HG03025 (cell line): ENCODE results near the gene TNNI3K.

ENCODE experiments used
- ATAC-seq: cut with Tn5 transposase; IDR thresholded peaks from one replicate; pipeline ENCODE4 v1.9.1; 2021; ENCODE audit warnings: mild to moderate bottlenecking, moderate library complexity; ENCODE audit not compliant: unreplicated experiment, low FRiP score

TNNI3K gene

DNA sequence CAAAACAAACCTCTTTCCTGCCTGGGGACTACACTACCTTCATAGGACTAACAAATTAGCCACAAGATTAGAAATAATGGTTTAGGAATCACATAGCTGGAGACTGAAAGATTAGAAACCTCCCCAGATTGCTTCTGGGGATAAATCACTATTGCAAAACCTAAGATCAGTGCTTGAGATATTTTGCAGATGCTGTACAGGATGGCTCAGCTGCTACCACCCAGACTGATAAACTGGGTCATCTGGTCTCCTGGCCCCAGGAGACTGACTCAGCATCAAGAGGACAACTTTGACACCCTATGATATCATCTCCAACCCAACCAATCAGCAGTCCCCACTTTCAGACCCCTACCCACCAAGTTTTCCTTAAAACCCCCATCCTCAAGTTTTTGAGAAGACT is 140.2 kb downstream of the TNNI3K start:
- ATAC-seq = no peak

DNA sequence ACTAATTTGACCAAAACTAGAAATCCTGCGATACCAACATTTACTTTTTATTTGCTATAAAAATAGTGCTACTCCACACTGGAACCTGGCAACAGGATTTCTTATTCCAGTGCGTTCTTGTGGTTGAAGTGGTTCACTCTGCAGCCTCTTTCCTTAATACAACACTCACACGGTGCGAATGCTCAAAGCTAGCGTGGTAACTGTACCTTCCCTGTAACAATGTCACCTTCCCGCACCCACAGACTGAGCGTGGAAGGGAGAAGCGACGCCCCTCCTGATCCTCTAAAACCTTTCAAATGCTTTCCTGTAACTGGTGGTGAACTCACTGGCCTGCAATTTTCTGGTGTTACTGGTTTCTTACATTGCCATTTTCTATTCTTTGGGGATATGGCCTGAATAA is 145.1 kb downstream of the TNNI3K start:
- no peak for ATAC-seq

DNA sequence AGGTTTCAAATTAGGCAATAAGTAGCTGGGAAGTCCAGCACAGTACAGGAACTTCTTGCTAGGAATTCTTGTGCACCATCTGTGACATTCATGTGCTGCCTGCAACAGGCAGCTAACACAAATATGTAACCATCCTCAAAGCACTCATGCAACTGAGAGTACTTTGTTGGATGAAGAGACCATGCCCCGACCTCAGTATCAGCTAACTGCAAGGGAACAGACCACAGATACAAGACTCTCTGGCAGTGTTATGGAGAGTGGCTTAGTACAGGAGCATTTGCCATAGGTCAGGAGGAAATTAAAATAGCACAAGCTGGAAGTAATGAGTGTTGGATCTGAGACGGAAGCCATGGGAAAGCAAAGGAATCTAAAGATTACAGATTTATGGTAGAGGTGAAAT is 153.7 kb downstream of the TNNI3K start:
- ATAC-seq = no peak

DNA sequence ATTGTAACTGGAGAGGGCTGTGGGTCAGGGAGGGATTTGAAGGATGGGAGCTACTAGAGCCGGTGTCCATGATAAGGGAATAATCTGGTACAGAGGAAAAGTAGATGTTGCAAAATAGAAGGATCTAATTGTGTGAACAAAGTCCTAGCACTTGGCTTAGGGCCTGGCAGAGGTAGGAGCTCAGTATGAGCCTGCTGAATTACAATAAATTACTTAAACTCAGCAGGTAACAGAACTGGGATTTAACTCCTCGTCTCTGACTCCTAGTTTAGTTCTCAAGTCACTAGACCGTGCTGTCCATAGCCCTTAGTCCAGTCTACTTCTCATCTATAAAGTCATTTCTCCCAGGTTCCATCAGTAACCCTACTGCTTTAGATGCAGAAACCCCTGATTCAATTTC is 157.0 kb downstream of the TNNI3K start:
- no peak for ATAC-seq

DNA sequence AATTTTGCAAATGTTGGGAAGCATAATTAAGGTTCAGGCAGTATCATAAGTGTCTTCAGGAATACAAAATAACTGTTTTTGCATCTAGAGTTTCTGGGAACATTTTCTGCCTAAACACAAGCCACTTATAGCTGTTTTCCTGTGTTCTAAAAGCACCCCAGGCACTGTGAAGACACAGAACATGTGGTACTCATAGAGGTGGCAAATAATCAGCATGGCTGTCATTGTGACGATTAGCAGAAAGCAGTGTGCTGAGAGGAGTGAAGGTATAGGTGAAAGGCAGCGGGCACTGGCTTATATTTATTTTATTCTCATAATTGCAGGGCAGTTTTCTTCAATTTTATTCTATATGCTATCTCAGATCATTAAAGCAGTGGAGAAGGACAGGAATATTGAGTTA is 157.7 kb downstream of the TNNI3K start:
- ATAC-seq = no peak

DNA sequence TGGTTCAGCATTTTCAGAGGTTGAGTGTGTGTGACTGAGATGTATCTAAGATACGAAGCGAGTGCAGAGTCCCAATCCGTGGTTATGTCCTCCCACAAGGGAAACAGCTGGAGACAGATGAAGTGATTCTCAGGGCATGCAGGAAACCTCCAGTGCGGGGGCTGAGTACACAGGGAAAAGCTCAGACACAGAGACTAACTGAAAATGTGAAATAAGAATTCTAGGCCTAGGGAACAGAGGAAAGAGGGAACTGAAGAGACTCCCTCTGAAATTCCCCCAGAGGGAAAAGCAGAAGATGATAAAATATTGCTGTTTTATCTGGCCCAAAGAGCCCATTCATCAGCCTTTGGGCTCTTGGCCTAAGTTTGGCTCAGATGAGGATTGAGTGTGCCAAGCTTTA is 160.4 kb downstream of the TNNI3K start:
- no peak for ATAC-seq

DNA sequence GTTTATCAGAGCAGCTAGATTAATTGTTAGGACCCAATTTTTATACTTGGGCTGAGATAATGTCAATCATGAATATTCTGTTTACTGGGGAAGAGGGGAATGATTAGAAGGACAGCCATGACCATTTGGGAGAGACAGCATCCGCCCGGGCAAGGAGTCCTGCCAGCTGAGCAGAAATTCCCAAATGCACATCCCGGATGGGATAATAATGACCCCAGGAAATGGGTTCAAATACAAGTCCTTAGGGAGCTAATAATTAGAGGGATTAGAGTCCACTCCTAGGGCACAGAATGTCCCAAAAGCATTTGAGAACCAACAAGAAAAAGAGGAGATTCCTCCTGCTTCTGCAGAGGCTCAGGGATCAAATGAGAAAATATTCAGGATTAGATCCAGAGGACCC is 161.3 kb downstream of the TNNI3K start:
- ATAC-seq = no peak

DNA sequence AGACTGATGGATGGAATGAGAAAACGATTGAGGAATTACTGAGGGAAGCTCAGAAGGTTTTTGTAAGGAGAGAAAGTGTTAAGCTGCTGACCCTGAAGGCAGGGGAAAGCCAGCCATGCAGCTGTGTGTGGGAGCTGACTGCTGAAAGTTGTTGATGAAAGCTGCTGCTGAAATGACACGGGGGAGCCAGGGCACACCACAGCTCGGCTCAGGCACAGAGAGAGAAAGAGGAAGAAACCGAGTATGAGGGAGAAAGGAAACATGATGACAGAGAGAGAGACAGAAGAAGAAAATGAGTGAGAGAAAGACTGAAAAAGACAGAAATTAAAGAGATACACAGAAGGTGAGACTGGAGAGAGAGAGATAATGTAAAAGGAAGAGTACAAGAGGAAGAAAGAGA is 161.7 kb downstream of the TNNI3K start:
- no peak for ATAC-seq

DNA sequence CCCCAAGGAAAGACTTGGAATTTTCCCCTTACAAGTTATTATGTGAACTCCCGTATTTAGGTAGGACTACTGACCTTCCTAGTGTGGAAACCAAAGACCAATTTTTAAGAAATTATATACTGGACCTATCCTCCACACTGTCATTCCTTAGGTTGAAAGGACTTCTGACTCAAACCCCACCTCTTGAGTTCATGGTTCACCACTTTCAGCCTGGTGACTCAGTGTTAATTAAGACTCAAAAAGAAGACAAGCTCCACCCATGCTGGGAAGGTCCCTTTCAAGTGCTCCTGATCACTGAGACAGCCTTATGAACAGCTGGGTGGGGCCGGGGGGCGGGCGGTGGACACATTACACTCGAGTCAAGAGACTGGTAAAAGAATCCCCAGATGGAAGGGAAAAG is 164.1 kb downstream of the TNNI3K start:
- ATAC-seq = no peak

DNA sequence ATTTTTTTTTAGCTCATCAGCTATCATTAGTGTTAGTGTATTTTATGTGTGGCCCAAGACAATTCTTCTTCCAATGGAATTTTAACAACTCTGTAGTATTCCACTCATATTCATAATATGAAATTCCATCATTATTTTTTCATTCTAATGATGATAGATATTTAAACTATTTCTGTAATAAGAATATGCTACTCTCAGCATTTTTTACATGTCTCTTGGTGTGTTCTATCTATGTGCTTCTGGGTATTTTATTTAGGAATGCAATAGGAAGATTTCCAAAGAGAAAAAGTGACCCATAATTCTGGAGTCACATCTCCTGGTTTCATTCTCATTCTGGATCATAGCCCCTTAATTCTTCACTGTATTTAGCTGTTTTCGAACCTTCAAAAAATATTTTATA is 167.7 kb downstream of the TNNI3K start:
- ATAC-seq = no peak

DNA sequence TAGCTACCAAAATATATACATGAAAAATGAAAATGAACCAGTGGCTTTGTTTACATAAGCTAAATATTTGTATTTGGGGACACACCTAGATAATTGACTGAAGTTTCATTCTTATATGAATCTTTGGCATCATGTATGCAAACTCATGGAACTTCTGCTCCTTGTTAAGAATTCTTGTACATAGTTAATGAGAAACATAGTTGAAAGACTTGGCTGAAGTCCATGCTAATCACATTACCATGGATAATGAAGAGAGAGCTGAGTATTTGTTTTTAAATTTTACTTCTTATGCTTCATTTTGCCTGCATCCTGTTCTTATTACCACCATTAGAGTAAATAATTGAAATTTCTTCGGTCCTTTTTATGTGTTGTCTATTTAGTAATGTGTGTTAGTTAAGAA is 168.4 kb downstream of the TNNI3K start:
- ATAC-seq = no peak

DNA sequence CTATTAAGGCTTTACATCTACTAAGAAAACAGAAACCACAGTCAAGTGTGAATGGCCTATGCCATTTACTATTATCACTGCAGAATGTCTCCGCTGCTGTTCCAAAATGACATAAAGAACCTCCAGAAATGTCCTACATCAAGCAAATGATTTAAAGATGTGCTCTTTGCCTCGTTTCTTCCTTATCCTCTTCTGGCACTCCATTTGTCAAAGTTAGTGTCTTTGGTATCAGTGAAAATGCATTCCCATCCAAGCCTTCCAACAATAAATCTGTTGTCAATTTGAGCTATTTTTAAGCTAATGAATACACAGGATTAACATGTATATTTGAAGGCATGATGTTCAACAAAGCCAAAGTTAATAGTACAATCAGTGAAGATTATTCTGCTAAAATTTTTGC is 171.6 kb downstream of the TNNI3K start:
- no peak for ATAC-seq

DNA sequence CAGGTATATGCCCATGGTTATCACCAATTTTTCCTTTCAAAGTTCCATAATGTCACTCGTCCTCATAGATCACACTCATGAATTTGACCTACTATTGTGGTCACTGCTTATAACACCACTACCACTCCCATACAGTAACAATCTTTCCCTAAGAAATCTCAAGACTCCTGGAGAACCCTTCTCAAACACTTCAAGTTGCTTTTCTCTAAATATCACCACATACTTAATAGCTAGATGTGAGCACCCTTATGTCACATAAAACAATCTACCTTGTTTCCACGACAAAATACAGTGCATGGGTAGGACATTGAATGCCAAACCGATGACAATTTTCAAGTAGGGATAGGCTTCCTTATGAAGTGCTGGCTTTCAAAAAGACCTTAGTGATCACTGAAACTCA is 172.7 kb downstream of the TNNI3K start:
- no peak for ATAC-seq

DNA sequence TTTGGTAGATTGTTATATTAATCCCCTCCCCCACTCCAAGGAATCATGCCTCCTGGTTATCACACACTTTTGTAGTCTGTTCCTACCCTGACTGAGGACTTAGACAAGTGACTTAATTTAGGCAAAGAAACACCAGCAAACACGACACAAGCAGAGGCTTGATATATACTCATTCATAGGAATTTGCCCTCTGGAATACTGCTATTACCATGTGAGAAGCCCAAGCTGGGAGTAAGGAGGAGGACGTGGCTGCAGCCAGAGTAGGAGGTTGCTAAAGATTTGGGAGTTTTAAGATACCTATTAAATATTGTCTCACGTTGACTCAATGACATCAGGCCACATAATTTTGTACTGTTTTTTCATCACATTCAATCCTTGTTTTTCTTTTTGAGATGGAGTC is 177.1 kb downstream of the TNNI3K start:
- ATAC-seq = no peak

DNA sequence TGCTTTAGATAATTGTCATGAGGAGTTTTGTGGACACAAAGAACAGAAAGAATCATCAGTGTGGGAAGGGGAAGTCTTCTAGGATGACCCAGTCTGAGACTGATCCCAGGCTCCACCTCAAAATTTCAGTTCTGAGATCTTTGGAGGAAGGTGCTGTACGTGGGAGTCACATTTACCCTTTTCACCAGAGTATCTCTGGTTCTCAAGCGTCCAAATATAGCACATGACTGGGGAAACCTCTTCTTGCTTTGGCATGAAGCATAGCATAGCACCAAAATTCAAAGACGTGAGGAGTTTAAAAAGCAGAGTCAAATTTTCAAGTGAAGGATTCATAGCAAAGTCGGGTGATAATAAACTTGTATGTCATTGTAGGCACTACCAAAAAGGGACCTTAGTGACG is 180.7 kb downstream of the TNNI3K start:
- no peak for ATAC-seq

DNA sequence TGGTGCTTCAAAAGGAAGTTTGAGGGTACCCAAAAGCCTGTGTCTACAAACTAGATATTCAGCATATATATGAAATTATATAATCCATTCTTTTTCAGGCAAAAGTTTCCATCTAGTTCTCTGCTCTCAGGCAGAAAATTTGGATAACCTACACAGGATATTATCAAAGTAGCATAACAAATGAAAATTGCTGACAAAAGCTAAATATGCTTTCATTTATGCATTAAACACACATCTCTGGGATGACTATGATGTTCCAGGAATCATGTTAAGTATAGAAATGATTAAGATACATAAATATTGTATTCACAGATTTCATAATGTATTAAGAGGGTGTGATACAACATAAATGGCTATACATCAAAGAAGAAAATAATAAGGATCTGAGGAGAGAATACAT is 184.4 kb downstream of the TNNI3K start:
- ATAC-seq = no peak

DNA sequence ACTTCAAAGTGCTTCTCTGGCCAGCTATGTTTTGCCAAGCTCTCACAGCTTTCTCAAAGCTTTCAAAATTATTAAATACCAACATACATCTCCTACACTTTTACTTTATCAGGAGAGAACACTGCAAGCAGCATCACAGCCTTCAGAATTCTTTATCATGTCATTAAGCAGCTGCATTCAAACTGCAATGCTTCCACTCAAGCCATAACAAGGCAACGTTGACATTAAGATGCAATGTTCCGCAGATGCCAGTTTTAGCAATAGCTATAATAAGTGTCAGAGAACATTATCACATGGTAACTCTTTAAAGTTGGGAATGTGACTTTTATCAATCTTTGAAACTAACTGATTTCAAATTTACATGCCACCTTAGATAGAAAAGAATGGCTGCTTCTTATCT is 185.3 kb downstream of the TNNI3K start:
- ATAC-seq = no peak

DNA sequence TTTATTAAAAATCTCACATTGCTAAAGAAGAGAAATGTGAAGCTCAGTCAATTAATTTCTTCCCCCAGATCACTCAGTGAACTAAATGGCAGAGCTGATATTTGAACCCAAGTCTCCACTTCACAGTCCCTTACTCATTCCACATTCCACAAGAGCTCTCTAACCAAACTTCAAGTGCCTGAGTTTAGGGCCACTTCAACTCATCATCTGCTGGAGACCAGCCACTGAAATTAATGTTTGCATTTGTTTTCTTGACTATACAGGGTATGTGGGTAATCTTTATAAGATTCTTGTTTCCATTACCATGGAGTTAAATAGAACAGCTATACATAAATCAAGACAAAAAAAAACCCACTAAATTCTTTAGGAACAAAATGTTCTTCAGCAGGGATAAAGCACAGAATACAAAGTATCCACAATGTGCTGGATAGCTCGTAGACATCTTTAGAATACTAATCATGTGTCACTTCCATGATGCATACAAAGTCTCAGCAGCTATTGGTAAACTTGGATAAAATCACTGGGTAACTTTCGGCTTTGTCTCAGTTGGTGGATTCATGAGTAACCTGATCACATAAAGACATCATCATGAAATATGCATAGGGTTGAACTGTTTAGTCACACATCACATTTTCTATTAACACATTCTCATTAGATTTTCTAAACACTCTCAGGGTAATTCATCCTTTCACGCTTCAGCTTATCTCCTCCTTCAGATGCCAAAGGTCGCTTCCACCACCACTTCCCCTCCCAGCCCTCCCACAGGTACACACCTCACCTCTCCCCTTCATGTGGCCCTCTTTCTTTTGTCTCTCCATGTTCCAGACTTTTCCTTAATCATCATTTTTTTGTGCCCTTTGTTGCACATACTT is 187.5 kb downstream of the TNNI3K start:
- no peak for ATAC-seq

DNA sequence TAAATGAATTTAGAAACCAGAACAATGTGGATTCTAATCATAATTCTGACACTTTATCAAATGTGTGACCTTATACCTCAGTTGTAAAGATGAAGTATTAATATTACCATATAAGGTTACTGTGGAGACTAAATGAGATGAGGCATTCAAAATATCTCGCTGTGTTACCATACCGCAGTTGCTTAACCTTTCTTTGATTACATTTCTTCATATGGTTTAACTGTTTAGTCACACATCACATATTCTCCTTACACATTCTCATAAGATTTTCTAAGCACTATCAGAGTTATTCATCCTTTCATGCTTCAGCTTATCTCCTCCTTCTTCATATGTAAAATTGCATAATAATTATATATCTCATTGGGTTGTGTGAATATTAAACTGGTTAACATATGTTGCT is 188.3 kb downstream of the TNNI3K start:
- no peak for ATAC-seq

DNA sequence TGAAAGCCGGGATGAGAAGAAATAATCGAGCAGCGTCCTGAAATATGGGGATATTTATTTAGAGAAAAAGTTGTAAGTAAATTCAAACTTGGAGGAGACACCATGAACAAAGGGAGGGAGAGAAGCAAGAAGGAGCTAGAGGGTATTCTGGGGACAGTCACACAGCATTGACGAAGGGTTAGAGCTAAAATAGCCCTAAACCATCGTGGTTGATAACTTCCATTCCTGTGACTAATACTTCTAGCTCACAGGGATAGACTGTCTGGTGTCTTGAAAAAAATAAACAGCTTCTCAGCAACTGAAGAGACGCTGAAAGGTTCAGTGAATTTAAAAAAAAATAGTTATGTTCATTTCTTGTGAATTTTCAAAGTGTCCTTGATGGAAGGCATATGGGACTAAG is 190.5 kb downstream of the TNNI3K start:
- no peak for ATAC-seq

DNA sequence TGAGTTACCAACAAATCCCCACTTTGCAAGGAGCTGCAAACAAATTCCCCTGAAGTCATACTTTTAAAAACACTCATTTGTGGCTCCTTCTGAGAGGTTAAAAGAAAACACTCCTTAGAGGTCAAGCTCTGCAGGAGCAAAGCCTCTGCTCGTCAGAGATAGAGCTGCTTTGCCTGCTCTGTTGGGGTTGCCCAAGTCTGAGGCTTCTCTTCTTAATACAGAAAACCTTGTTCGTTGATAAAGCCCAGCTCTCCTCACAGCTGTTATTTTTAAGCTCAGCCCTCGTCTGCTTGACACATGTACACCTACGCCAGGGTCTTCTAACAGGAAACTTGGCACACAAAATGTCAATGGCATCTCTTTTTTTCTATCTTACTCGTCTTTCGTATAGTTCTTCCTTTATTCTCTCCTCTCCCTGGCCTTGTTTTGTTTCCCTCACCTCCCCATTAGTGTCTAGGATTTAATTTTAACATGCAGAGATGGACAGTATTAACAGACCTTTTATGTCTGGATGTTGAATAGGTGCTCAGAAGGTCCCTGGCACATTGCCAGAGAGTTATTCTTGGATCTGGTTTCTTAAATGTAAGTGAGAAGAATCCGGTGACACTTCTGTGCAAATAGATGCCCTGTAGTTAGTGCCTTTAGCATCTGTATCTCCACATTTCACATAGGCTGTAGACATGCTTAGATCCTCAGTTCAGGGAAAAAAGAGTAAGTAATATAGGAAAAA is 191.2 kb downstream of the TNNI3K start:
- ATAC-seq = no peak

DNA sequence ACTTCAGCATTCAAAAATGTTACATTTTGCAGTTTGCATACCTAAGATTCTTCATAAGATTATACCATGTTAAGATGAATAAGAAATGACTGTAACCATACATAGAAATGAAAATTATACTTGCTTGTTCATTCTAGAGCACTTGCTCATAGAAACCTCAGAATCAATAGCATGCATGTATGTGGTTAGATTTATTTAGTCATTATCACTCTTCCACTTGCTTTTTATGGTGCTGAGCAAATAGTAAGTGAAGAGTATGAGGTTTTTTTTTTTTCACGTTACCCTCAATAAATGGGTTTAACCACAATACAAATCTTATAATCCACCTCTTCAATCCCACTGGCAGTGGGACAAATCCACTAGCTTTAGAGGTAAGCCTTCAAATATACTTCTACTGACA is 192.5 kb downstream of the TNNI3K start:
- ATAC-seq = no peak
